ENCODE measurements around the gene FGFR3. TPM values are rescaled to one million over a fixed set of nuclear protein-coding genes. Genes with fewer than 3 reads are reported as not detected.

FGFR3 gene
- total RNA-seq, 4 donors from 2014 or later = 45.4 to 168 (median 92.4) TPM

DNA sequence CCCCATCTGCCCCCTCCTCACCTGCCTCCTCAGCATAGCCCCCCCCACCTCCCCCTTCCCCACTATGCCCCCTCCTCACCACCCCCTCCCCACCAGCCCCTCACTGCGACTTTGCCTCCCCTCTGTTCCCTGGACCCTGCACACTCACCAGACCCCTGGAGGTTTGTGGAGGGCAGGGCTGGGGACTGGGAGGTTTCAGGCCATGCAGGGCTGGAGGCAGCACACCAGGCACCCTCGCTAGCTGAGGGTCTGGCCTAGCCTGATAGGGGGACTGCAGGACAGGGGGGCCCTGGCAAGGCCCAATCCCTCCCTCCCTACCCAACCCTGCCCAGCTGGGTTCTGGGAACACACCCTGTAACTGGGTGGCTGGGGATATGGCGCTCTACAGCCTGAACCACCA lies 43.7 kb upstream of the FGFR3 start:
- Histone ChIP-seq H3K4me3 (no peak overlapping the region), H3K27ac (no peak overlapping the region), H3K36me3 (peaks cover 0 to 4% (median 0%) of the 10 kb centered on the region in 3 donors), H3K27me3 (no peaks in the 10 kb centered on the region), H3K9me3 (no peaks in the 10 kb centered on the region), H3K4me1 (peaks cover 4 to 12% (median 6%) of the 10 kb centered on the region in 4 donors)
- no peak for DNase-seq
- no peak for TF ChIP-seq POLR2A (IDR thresholded peaks at IDR 0.05)
- TF ChIP-seq, protein P1, sequence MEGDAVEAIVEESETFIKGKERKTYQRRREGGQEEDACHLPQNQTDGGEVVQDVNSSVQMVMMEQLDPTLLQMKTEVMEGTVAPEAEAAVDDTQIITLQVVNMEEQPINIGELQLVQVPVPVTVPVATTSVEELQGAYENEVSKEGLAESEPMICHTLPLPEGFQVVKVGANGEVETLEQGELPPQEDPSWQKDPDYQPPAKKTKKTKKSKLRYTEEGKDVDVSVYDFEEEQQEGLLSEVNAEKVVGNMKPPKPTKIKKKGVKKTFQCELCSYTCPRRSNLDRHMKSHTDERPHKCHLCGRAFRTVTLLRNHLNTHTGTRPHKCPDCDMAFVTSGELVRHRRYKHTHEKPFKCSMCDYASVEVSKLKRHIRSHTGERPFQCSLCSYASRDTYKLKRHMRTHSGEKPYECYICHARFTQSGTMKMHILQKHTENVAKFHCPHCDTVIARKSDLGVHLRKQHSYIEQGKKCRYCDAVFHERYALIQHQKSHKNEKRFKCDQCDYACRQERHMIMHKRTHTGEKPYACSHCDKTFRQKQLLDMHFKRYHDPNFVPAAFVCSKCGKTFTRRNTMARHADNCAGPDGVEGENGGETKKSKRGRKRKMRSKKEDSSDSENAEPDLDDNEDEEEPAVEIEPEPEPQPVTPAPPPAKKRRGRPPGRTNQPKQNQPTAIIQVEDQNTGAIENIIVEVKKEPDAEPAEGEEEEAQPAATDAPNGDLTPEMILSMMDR (IDR thresholded peaks at IDR 0.05) = no peak

DNA sequence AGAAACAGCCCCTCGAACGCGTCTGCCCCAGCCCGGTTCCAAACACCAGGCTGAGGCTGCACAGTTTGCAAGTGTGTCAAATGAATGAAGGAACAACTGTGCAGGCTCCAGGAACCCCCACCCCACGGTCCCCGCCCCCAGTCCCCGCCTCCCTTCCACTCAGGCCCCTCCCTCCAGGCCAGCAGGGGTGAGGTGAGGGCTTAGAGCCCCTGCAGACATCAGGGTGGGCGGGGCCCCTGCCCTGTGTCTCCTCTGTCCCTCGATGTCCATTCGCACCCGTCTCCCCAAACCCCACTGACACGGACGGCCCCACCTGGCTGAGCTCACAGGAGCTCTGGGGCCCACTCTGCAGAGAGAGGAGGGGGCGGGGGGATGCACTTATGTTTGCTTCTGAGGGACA lies 43.3 kb upstream of the FGFR3 start:
- TF ChIP-seq POLR2A (IDR thresholded peaks at IDR 0.05) = no peak
- TF ChIP-seq, protein P1 (IDR thresholded peaks at IDR 0.05) = no peak
- no peaks in the 10 kb centered on the region for H3K9me3 ChIP-seq
- no peaks in the 10 kb centered on the region for H3K27me3 ChIP-seq
- peaks cover 4 to 12% (median 6%) of the 10 kb centered on the region in 4 donors for H3K4me1 ChIP-seq
- no peaks in the 10 kb centered on the region for H3K36me3 ChIP-seq
- H3K4me3 ChIP-seq = no peak overlapping the region
- DNase-seq = no peak
- no peak overlapping the region for H3K27ac ChIP-seq

DNA sequence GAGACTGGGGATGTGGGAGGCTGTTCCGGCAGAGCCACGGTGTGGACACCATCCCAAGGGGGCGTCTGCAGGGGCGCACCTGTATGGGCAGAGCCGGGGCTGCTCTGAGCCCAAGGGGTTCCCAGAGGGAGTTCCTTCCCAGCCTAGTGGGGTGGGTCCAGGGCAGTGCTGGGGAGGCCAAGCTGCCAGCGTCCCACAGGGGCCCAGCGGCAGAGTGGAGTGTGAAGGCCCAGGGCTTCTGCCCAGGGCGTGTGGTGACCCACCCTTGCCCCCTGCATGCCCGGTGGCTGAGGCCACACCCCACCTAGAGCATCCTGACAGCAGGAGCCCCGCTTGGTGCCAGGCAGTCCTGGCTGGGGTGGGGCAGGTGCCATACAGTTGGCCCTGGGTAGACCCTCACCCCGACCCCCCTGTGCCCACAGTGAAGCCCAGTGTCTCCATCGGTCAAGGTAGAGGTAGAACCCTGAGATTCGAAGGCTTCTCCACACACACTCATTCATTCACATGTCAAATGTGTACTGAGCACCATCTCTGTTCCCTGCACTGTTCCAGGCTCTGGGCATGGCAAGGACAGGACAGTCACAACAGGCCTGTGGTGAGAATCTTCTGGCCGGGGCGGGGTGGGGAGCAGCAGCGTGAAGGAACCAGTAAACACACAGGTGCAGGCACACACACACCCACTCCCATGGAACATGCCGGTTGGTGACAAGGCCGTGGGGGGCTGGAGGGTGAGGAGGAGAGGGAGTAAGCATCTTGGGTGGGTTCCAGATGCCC lies 42.5 kb upstream of the FGFR3 start:
- TF ChIP-seq, protein P1 (IDR thresholded peaks at IDR 0.05) = no peak
- no peak for TF ChIP-seq POLR2A (IDR thresholded peaks at IDR 0.05)
- no peaks in the 10 kb centered on the region for H3K9me3 ChIP-seq
- no peaks in the 10 kb centered on the region for H3K27me3 ChIP-seq
- H3K4me1 ChIP-seq = peaks cover 4 to 12% (median 6%) of the 10 kb centered on the region in 4 donors
- no peaks in the 10 kb centered on the region for H3K36me3 ChIP-seq
- DNase-seq = no peak
- H3K27ac ChIP-seq = no peak overlapping the region
- no peak overlapping the region for H3K4me3 ChIP-seq

DNA sequence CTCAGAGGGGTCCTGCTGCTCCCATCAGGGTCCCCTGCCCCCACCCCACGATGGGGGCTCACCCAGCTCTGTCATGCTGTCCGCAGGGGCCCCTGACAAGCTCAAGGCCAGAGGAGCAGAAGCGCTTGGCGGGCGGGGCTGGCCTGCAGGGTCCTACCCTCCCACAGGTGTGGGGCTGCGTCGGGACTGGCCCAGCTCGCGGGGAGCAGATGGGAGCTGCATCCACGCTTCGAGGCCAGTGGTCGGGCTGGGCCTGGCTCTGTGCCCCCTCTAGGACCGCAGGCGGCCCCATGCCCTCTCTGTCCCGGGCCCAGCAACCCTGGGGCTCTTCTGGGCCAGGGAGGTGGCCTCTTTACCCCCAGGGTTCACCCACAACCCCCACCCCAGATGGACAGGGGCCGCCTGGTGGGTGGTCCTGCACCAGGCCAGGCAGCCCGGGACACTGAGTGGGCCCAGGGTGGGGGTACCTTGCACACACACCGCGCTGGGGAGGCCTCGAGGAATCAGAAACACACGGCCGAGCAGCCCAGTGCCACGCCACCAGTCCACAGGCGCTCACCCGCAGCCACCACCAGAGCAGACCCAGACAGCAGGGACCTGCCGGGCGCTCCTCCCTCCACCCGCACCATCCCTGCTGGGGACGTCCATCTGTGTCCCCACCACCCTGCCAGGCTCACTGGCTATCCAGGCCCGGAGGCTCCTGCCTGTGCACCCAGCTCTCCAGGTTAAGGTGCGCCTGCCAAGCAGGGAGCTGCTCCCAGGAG lies 41.8 kb upstream of the FGFR3 start:
- H3K27ac ChIP-seq = no peak overlapping the region
- H3K4me1 ChIP-seq = peaks cover 4 to 12% (median 6%) of the 10 kb centered on the region in 4 donors
- no peaks in the 10 kb centered on the region for H3K9me3 ChIP-seq
- no peak for TF ChIP-seq POLR2A (IDR thresholded peaks at IDR 0.05)
- TF ChIP-seq, protein P1 (IDR thresholded peaks at IDR 0.05) = no peak
- DNase-seq = no peak
- H3K36me3 ChIP-seq = no peaks in the 10 kb centered on the region
- H3K4me3 ChIP-seq = no peak overlapping the region
- H3K27me3 ChIP-seq = no peaks in the 10 kb centered on the region

DNA sequence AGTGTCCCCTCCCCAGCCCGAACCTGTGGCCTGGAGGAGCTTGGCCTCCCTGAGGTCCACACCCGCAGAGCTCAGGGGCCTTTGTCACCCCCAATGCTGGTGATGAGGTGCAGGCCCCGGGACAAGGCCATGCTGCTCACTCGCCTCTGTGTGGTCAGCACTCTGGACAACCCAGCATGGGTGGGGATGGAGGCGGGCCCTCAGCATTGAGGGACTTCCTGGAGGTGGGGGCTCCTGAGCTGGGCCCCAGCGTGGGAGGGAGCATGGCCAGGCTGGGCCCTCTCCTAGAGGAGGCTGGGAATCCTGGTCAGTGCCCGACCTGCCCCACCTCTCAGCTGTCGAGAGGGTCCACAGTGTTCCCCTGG lies 41.2 kb upstream of the FGFR3 start:
- Histone ChIP-seq H3K9me3 (no peaks in the 10 kb centered on the region), H3K27ac (no peak overlapping the region), H3K27me3 (no peaks in the 10 kb centered on the region), H3K36me3 (no peaks in the 10 kb centered on the region), H3K4me3 (no peak overlapping the region), H3K4me1 (peaks cover 4 to 12% (median 6%) of the 10 kb centered on the region in 4 donors)
- no peak for DNase-seq
- TF ChIP-seq, protein P1 (IDR thresholded peaks at IDR 0.05) = no peak
- no peak for TF ChIP-seq POLR2A (IDR thresholded peaks at IDR 0.05)

All from Peyer's patch (tissue), 4 donors.